Keratinocyte (primary cell): Measurements from ENCODE around the gene HSPA12B. TPM values are rescaled to one million over a fixed set of nuclear protein-coding genes. Genes with fewer than 3 reads are reported as not detected.

Experiments used
- DNase-seq: peaks from one replicate; pipeline ENCODE4 v3.0.0-alpha.2; 2011; ENCODE audit warnings: low read depth, missing footprints, low spot score
- FAIRE-seq: peaks from 2 replicates; lab custom pipeline; 2011; peaks lifted over from hg19 to GRCh38; lab: Jason Lieb, UNC
- H2AFZ ChIP-seq: 2 replicates; pipeline ENCODE4 v1.6.0; 2012; ENCODE audit warnings: low read length, control low read depth, inconsistent platforms; ENCODE audit not compliant: control insufficient read depth
- H3K27ac ChIP-seq: 2 replicates; pipeline ENCODE4 v1.5.1; 2011; ENCODE audit warnings: low read length; ENCODE audit not compliant: control insufficient read depth, insufficient read depth
- H3K27me3 ChIP-seq: 3 replicates; pipeline ENCODE4 v1.6.0; 2011; ENCODE audit warnings: low read length; ENCODE audit not compliant: control insufficient read depth, insufficient read depth; ENCODE audit errors: extremely low read depth
- H3K36me3 ChIP-seq, 2 experiments: 2 replicates in 1 of 2; 3 replicates in 1 of 2; pipeline ENCODE4 v1.5.1; 2011; ENCODE audit warnings: low read length in 2 of 2, mild to moderate bottlenecking in 1 of 2; ENCODE audit not compliant: control insufficient read depth in 2 of 2, insufficient read depth in 2 of 2; ENCODE audit errors: extremely low read depth in 1 of 2
- H3K4me1 ChIP-seq: 3 replicates; pipeline ENCODE4 v1.5.1; 2011; ENCODE audit warnings: low read length; ENCODE audit not compliant: control insufficient read depth, insufficient read depth; ENCODE audit errors: extremely low read depth
- H3K4me2 ChIP-seq: 3 replicates; pipeline ENCODE4 v1.6.0; 2011; ENCODE audit warnings: low read depth, low read length; ENCODE audit not compliant: control insufficient read depth, insufficient read depth; ENCODE audit errors: extremely low read depth
- H3K4me3 ChIP-seq, 3 experiments: fragments of 200-600 bp in 1 of 3; sonication (generic) in 1 of 3; 2 replicates in 2 of 3; 3 replicates in 1 of 3; pipeline ENCODE4 v1.5.1; 2011 to 2016; ENCODE audit warnings: low read length in 3 of 3, mild to moderate bottlenecking in 3 of 3, control low read depth in 2 of 3, inconsistent platforms in 1 of 3, low read depth in 1 of 3, mixed read lengths in 1 of 3, mixed run types in 1 of 3, moderate library complexity in 1 of 3; ENCODE audit not compliant: control insufficient read depth in 2 of 3, insufficient read depth in 2 of 3; ENCODE audit errors: extremely low read depth in 1 of 3
- H3K79me2 ChIP-seq: 2 replicates; pipeline ENCODE4 v1.6.0; 2012; ENCODE audit warnings: low read length; ENCODE audit not compliant: control insufficient read depth, insufficient read depth
- H3K9ac ChIP-seq: 3 replicates; pipeline ENCODE4 v1.6.0; 2011; ENCODE audit warnings: low read length; ENCODE audit not compliant: control insufficient read depth, insufficient read depth; ENCODE audit errors: extremely low read depth
- H3K9me1 ChIP-seq: 3 replicates; pipeline ENCODE4 v1.6.0; 2011; ENCODE audit warnings: low read length; ENCODE audit not compliant: control insufficient read depth, insufficient read depth; ENCODE audit errors: extremely low read depth
- H3K9me3 ChIP-seq: 2 replicates; pipeline ENCODE4 v1.5.1; 2012; ENCODE audit warnings: low read depth, low read length; ENCODE audit not compliant: control insufficient read depth
- H4K20me1 ChIP-seq: 3 replicates; pipeline ENCODE4 v1.6.0; 2011; ENCODE audit warnings: low read length; ENCODE audit not compliant: control insufficient read depth, insufficient read depth; ENCODE audit errors: extremely low read depth
- EZH2 ChIP-seq: IDR thresholded peaks from one replicate; pipeline ENCODE4 v1.6.1; 2012; ENCODE audit warnings: inconsistent platforms, mild to moderate bottlenecking, low read length, moderate library complexity
- dilution Hi-C: fragments of 300-500 bp; cut with MboI; formaldehyde crosslinking; loops from one replicate; pipeline ENCODE4 v1.7.0; 2020; ENCODE audit warnings: low sequenced_read_pairs; ENCODE audit not compliant: extremely low pct_ligation_motif_present
- polyA plus RNA-seq, 5 experiments: library from polyadenylated mRNA; depleted of rRNA in 3 of 5; stranded (reverse) in 3 of 5; stranded (forward) in 1 of 5; unstranded in 1 of 5; fragments of >200 nt; gene quantifications; 1 replicate in 1 of 5; 2 replicates in 3 of 5; 3 replicates in 1 of 5; pipeline versions ENCODE4 v1.2.1 to v1.2.3, GENCODE V29; 2011 to 2012; ENCODE audit warnings: missing spikeins in 2 of 5, low read depth in 1 of 5, low replicate concordance in 1 of 5
- TF ChIP-seq, protein P1 (sequence below), 3 experiments: IDR thresholded peaks in 1 of 3; conservative IDR thresholded peaks in 1 of 3; optimal IDR thresholded peaks in 1 of 3; 2 replicates in 2 of 3; 3 replicates in 1 of 3; pipeline versions ENCODE3 to v1.5.1; 2011; ENCODE audit warnings: low read length in 3 of 3, mild to moderate bottlenecking in 3 of 3, moderate library complexity in 2 of 3, control low read depth in 1 of 3, inconsistent platforms in 1 of 3; ENCODE audit not compliant: insufficient read depth in 2 of 3; ENCODE audit errors: extremely low read depth in 1 of 3

Gene HSPA12B
- polyA plus RNA-seq, 1 donor (not counting 4 experiments of a cell fraction or from before 2014, with no cell fraction given) = not detected

DNA sequence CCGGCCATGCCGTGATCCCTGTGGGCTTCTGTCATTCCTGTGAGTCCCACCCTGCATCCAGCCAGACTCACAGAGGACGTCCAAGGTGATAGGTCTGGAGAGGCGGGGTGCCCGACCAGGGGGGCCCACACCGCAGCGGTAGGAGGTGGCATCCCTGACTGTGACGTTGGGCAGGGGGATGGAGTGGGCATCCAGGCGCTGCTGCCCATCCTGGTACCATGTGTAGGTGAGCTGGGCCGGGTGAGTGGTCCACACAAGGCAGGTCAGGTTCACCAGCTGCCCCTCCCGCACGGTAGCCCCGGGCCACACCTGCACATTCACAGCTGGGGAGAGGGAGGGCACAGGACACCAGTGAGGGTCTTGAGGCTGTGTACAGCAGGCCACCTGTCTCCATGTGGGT, 39.1 kb upstream of the HSPA12B start:
- Histone ChIP-seq H3K9ac (no peak overlapping the region), H3K4me2 (no peak overlapping the region), H3K27ac (no peak overlapping the region), H4K20me1 (no peaks in the 10 kb centered on the region), H2AFZ (no peak overlapping the region), H3K4me1 (no peaks in the 10 kb centered on the region), H3K9me3 (no peaks in the 10 kb centered on the region), H3K27me3 (no peaks in the 10 kb centered on the region), H3K4me3 (no peak overlapping the region), H3K79me2 (no peaks in the 10 kb centered on the region), H3K36me3 (no peaks in the 10 kb centered on the region), H3K9me1 (no peaks in the 10 kb centered on the region)
- no peak for DNase-seq
- TF ChIP-seq, protein P1, sequence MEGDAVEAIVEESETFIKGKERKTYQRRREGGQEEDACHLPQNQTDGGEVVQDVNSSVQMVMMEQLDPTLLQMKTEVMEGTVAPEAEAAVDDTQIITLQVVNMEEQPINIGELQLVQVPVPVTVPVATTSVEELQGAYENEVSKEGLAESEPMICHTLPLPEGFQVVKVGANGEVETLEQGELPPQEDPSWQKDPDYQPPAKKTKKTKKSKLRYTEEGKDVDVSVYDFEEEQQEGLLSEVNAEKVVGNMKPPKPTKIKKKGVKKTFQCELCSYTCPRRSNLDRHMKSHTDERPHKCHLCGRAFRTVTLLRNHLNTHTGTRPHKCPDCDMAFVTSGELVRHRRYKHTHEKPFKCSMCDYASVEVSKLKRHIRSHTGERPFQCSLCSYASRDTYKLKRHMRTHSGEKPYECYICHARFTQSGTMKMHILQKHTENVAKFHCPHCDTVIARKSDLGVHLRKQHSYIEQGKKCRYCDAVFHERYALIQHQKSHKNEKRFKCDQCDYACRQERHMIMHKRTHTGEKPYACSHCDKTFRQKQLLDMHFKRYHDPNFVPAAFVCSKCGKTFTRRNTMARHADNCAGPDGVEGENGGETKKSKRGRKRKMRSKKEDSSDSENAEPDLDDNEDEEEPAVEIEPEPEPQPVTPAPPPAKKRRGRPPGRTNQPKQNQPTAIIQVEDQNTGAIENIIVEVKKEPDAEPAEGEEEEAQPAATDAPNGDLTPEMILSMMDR (optimal IDR thresholded peaks at IDR 0.05 in 1 of 3, IDR thresholded peaks at IDR 0.05 in 1 of 3, conservative IDR thresholded peaks at IDR 0.05 in 1 of 3; ENCODE audit: extremely low read depth in 1 of 3, insufficient read depth in 2 of 3, low read length in 3 of 3) = no peak
- TF ChIP-seq EZH2 = no peak
- dilution Hi-C loops = no loop called here
- no peak for FAIRE-seq

DNA sequence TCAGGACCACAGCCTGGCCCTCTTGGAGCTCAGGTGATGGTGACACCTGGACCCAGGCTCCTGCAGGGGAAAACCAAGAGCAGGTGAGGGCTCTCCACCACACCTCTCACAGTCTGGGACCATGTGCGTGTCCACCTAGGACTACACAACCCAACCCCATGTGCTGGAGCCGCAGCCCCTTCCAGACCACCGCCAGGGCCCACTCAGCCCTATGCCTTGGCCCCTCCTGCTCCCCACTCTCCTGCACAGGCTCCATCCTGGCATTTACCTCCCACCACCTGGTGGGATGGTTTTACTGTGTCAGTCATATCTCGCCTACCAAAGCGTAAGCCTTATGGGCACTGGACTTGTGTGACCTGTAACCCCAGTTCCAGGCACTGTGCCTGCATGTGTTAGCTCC, 37.6 kb upstream of the HSPA12B start:
- Histone ChIP-seq H3K4me2 (no peak overlapping the region), H3K36me3 (no peaks in the 10 kb centered on the region), H3K9ac (no peak overlapping the region), H3K27ac (no peak overlapping the region), H3K9me1 (no peaks in the 10 kb centered on the region), H3K27me3 (no peaks in the 10 kb centered on the region), H2AFZ (no peak overlapping the region), H3K79me2 (no peaks in the 10 kb centered on the region), H4K20me1 (no peaks in the 10 kb centered on the region), H3K4me1 (no peaks in the 10 kb centered on the region), H3K9me3 (no peaks in the 10 kb centered on the region), H3K4me3 (no peak overlapping the region)
- TF ChIP-seq EZH2 = no peak
- TF ChIP-seq, protein P1 (optimal IDR thresholded peaks at IDR 0.05 in 1 of 3, IDR thresholded peaks at IDR 0.05 in 1 of 3, conservative IDR thresholded peaks at IDR 0.05 in 1 of 3; ENCODE audit: extremely low read depth in 1 of 3, insufficient read depth in 2 of 3, low read length in 3 of 3) = no peak
- DNase-seq = no peak
- no peak for FAIRE-seq
- dilution Hi-C loops = no loop called here
